PC-3 (cell line): ENCODE data around the gene PRR23C.

Experiments used
- EZH2 ChIP-seq: fragments of 300-600 bp; sonication (generic); IDR thresholded peaks from one replicate; pipeline ENCODE4 v1.6.1; 2017; ENCODE audit warnings: antibody characterized with exemption, mild to moderate bottlenecking, low read length; ENCODE audit not compliant: unreplicated experiment
- TF ChIP-seq, protein P1 (sequence below): fragments of 300-600 bp; sonication (generic); conservative IDR thresholded peaks from 2 replicates; pipeline ENCODE4 v1.5.1; 2017; ENCODE audit warnings: antibody characterized with exemption, low read depth, mild to moderate bottlenecking, low read length

- TF ChIP-seq, protein P1, sequence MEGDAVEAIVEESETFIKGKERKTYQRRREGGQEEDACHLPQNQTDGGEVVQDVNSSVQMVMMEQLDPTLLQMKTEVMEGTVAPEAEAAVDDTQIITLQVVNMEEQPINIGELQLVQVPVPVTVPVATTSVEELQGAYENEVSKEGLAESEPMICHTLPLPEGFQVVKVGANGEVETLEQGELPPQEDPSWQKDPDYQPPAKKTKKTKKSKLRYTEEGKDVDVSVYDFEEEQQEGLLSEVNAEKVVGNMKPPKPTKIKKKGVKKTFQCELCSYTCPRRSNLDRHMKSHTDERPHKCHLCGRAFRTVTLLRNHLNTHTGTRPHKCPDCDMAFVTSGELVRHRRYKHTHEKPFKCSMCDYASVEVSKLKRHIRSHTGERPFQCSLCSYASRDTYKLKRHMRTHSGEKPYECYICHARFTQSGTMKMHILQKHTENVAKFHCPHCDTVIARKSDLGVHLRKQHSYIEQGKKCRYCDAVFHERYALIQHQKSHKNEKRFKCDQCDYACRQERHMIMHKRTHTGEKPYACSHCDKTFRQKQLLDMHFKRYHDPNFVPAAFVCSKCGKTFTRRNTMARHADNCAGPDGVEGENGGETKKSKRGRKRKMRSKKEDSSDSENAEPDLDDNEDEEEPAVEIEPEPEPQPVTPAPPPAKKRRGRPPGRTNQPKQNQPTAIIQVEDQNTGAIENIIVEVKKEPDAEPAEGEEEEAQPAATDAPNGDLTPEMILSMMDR, result no peak
- TF ChIP-seq EZH2, result no peak
These were observed 39.5 kb upstream of the PRR23C start for GRCh38 chr3:139084176-139084575.
